Heart left ventricle (tissue), 13 donors: Measurements from ENCODE around the gene ARL13A.

Source experiments
- POLR2A ChIP-seq, 2 donors: fragments of 450-650 bp; IDR thresholded peaks; one replicate each; pipeline ENCODE4 v1.6.1; 2017; ENCODE audit warnings: antibody characterized with exemption in 2 of 2, mild to moderate bottlenecking in 2 of 2, moderate library complexity in 2 of 2
- TF ChIP-seq, protein P1 (sequence below), 12 donors: fragments of 200-600 bp; sonication (generic) in 4 of 12; IDR thresholded peaks; one replicate each; pipeline versions ENCODE4 v1.5.0 to v1.8.0; 2018 to 2022; ENCODE audit warnings: antibody characterized with exemption in 12 of 12, mild to moderate bottlenecking in 5 of 12
- donor health status: ischemic (EF 13 %, LVEDD 7.1; RV severe dilation, severe dysfunction).
- donor health status: DM: no; HTN: yes; CAD: no.
- donor health status: DM: no; HTN: no; CAD: no.
- donor health status: ischemic (EF 25% LVEDD 6.9; RV normal size, moderate dysfunction).
- donor health status: ischemic (EF 25% LVEDD 5.7; RV mildly dilated, moderate dysfunction).
- donor health status: ischemic (EF 35%, LVEDD 5.7; RV mildly dilated, moderate dysfunction).
- donor health status: nonischemic (EF 11% LVEDD 7.7; RV severe dilation, severe dysfunction).
- donor health status: DM: yes; HTN: yes; CAD: no.
- donor health status: PGD.
- donor health status: ischemic (EF 29% LVEDD 5.4; RV normal size, mild dysfunction).
- donor health status: nonischemic (EF 23%, LVEDD 6.1; RV moderate dilation, normal function).

DNA sequence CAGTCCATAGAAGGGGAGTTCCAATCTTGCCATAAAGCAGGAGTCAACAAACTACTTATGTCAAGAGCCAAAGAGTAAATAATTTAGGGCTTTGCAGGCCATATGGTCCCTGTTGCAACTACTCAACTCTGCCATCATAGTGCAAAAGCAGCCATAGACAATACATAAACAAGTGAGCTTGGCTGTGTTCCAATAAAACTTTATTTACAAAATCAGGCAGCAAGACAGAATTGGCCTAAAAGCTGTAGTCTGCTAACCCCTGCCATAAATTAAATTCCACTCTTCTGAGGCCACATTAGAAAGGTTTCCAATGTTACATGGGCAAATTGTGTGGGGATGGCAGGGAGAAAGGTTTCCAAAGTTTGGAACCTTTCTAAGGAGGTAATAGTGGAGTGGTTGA lies 67.7 kb downstream of the ARL13A start:
- TF ChIP-seq, protein P1, sequence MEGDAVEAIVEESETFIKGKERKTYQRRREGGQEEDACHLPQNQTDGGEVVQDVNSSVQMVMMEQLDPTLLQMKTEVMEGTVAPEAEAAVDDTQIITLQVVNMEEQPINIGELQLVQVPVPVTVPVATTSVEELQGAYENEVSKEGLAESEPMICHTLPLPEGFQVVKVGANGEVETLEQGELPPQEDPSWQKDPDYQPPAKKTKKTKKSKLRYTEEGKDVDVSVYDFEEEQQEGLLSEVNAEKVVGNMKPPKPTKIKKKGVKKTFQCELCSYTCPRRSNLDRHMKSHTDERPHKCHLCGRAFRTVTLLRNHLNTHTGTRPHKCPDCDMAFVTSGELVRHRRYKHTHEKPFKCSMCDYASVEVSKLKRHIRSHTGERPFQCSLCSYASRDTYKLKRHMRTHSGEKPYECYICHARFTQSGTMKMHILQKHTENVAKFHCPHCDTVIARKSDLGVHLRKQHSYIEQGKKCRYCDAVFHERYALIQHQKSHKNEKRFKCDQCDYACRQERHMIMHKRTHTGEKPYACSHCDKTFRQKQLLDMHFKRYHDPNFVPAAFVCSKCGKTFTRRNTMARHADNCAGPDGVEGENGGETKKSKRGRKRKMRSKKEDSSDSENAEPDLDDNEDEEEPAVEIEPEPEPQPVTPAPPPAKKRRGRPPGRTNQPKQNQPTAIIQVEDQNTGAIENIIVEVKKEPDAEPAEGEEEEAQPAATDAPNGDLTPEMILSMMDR (IDR thresholded peaks at IDR 0.05): no peak
- TF ChIP-seq POLR2A (IDR thresholded peaks at IDR 0.05): no peak
